ENCODE data around the gene GH2. TPM values are rescaled to one million over a fixed set of nuclear protein-coding genes. Genes with fewer than 3 reads are reported as not detected.

GH2 gene
- total RNA-seq, 4 donors from 2014 or later: not detected

DNA sequence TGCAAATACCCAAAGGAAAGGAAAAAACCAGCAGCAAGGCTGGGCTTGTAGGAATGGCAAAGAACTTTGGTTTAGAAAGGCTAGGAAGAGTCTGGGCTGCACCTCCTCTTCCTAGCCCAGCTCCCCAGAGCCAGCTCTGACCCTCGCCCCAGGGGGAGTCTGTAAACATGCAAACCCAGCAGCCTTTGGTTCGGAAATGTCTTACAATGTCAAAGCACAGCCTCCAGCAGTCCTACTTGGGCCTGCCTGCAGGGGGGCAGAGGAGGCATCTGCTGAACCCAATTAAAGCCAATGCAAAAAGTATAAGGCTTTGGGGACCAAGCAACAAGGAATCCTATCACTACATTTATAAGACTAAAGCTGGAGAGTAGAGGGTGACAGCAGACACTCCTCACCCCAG is 49.3 kb downstream of the GH2 start:
- H3K4me3 ChIP-seq: no peak overlapping the region
- no peaks in the 10 kb centered on the region for H3K27me3 ChIP-seq
- TF ChIP-seq, protein P1, sequence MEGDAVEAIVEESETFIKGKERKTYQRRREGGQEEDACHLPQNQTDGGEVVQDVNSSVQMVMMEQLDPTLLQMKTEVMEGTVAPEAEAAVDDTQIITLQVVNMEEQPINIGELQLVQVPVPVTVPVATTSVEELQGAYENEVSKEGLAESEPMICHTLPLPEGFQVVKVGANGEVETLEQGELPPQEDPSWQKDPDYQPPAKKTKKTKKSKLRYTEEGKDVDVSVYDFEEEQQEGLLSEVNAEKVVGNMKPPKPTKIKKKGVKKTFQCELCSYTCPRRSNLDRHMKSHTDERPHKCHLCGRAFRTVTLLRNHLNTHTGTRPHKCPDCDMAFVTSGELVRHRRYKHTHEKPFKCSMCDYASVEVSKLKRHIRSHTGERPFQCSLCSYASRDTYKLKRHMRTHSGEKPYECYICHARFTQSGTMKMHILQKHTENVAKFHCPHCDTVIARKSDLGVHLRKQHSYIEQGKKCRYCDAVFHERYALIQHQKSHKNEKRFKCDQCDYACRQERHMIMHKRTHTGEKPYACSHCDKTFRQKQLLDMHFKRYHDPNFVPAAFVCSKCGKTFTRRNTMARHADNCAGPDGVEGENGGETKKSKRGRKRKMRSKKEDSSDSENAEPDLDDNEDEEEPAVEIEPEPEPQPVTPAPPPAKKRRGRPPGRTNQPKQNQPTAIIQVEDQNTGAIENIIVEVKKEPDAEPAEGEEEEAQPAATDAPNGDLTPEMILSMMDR (IDR thresholded peaks at IDR 0.05): no peak
- no peak for TF ChIP-seq POLR2A (IDR thresholded peaks at IDR 0.05)
- DNase-seq: no peak
- intact Hi-C loops (cut with DNase I; ENCODE audit: low total_unique reads): no loop called here
- H3K9me3 ChIP-seq: no peaks in the 10 kb centered on the region
- peaks cover 3 to 9% of the 10 kb centered on the region in 2 donors for H3K4me1 ChIP-seq
- no peak overlapping the region for H3K27ac ChIP-seq
- no peaks in the 10 kb centered on the region for H3K36me3 ChIP-seq

DNA sequence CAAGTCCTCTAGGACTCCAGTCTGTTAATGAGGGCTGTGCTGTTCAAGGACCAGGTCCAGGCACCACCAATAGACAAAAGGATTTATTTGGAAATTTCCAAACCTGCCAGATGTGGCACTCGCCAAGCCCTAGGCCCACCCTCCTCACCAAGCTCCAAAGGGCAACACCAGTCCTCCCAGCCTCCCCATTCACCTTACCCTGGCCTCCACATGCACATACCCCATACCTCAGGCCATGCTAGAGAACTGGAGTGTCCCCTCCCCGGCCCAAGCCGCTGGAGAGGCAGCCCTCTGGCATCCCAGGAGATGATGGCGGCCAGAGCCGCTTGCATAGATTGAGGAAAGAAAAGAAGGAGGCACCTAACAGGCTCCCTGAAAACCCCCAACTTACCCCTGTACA is 49.7 kb downstream of the GH2 start:
- DNase-seq: no peak
- peaks cover 3 to 5% of the 10 kb centered on the region in 2 donors for H3K4me1 ChIP-seq

DNA sequence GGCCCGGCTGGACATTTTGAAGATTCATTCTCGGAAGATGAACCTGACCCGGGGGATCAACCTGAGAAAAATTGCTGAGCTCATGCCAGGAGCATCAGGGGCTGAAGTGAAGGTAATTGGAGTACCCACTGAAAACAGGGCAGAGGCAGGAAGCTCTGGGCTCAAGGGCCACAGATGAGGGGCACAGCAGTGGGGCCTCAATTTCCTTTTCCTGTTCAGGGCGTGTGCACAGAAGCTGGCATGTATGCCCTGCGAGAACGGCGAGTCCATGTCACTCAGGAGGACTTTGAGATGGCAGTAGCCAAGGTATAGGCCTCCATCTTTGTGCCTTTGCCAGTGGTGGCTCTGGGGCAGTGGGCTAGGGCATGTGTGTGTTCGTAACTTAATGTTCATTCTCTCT is 50.2 kb downstream of the GH2 start:
- Histone ChIP-seq H3K4me1 (peaks cover 3% of the 10 kb centered on the region in 2 donors), H3K36me3 (no peaks in the 10 kb centered on the region), H3K9me3 (no peaks in the 10 kb centered on the region), H3K27ac (no peak overlapping the region), H3K27me3 (no peaks in the 10 kb centered on the region), H3K4me3 (no peak overlapping the region)
- intact Hi-C loops (cut with DNase I; ENCODE audit: low total_unique reads): no loop called here
- TF ChIP-seq, protein P1 (IDR thresholded peaks at IDR 0.05): no peak
- TF ChIP-seq POLR2A (IDR thresholded peaks at IDR 0.05): no peak
- DNase-seq: no peak

More for the DNA sequence above, 49.7 kb downstream of the GH2 start:
- TF ChIP-seq, protein P1 (IDR thresholded peaks at IDR 0.05): no peak
- no peak for TF ChIP-seq POLR2A (IDR thresholded peaks at IDR 0.05)
- intact Hi-C loops (cut with DNase I; ENCODE audit: low total_unique reads): no loop called here
- Histone ChIP-seq H3K4me3 (no peak overlapping the region), H3K27ac (no peak overlapping the region), H3K36me3 (no peaks in the 10 kb centered on the region), H3K27me3 (no peaks in the 10 kb centered on the region), H3K9me3 (no peaks in the 10 kb centered on the region)

DNA sequence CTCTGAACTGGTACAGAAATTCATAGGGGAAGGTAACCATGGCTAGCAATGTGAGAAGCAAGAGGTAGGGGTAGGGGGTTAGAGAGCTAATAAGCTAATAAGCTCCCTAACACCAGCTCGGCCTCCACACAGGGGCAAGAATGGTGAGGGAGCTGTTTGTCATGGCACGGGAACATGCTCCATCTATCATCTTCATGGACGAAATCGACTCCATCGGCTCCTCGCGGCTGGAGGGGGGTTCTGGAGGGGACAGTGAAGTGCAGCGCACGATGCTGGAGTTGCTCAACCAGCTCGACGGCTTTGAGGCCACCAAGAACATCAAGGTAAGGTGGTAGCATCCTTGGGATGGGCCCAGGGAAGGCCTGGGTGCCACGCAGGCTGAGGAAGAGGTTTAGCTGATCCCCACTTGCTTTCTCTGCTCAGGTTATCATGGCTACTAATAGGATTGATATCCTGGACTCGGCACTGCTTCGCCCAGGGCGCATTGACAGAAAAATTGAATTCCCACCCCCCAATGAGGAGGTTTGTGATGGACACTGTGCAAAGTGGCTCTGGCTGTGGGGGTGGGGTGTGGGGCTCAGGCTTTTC is 50.7 kb downstream of the GH2 start:
- H3K36me3 ChIP-seq: no peaks in the 10 kb centered on the region
- no peak for DNase-seq
- H3K4me1 ChIP-seq: peaks cover 3 to 8% of the 10 kb centered on the region in 2 donors
- H3K4me3 ChIP-seq: no peak overlapping the region
- H3K27me3 ChIP-seq: no peaks in the 10 kb centered on the region
- intact Hi-C loops (cut with DNase I; ENCODE audit: low total_unique reads): no loop called here
- TF ChIP-seq, protein P1 (IDR thresholded peaks at IDR 0.05): no peak
- no peak for TF ChIP-seq POLR2A (IDR thresholded peaks at IDR 0.05)
- no peaks in the 10 kb centered on the region for H3K9me3 ChIP-seq
- no peak overlapping the region for H3K27ac ChIP-seq

DNA sequence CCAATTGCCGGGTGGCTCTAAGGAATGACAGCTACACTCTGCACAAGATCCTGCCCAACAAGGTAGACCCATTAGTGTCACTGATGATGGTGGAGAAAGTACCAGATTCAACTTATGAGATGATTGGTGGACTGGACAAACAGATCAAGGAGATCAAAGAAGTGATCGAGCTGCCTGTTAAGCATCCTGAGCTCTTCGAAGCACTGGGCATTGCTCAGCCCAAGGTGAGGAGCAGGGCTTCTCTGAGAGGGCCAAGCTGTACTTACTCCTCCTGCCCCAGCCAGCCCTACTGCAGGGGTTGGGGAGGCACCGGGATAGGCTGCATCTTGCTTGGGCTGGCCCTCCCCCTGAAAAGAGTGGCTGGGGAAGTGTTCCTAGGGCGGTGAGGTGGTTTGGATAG is 51.5 kb downstream of the GH2 start:
- intact Hi-C loops (cut with DNase I; ENCODE audit: low total_unique reads): no loop called here
- Histone ChIP-seq H3K4me1 (peaks cover 3 to 10% of the 10 kb centered on the region in 2 donors), H3K27me3 (no peaks in the 10 kb centered on the region), H3K9me3 (no peaks in the 10 kb centered on the region), H3K4me3 (no peak overlapping the region), H3K27ac (no peak overlapping the region), H3K36me3 (no peaks in the 10 kb centered on the region)
- no peak for DNase-seq
- TF ChIP-seq, protein P1 (IDR thresholded peaks at IDR 0.05): no peak
- TF ChIP-seq POLR2A (IDR thresholded peaks at IDR 0.05): no peak

Small RNA genes within 50 kb of the gene (small RNA-seq; reads per million reads assigned to genes)
- gene AC040958.1 (not detected), gene AC127029.1 (not detected), gene GH1 (not detected)

Other genes starting within 250 kb of the GH2 start
- gene LIMD2, start 181.8 kb downstream of the GH2 start, total RNA-seq: 10 to 100 TPM in 3 of 4 donors, 1 to 10 TPM in 1; 3.8 to 23.2 (median 11.8) TPM
- 10 to 100 TPM; 14.1 to 60.9 (median 27.9) TPM for gene STRADA, start 140.1 kb downstream of the GH2 start, total RNA-seq
- gene CCDC47, start 108.3 kb downstream of the GH2 start, total RNA-seq: 10 to 100 TPM; 15.1 to 91.5 (median 49.3) TPM
- 100 to 1,000 TPM in 3 of 4 donors, 10 to 100 TPM in 1; 89.9 to 180 (median 150) TPM for gene DDX42, start 107.8 kb downstream of the GH2 start, total RNA-seq
- gene PSMC5, start 54.5 kb downstream of the GH2 start, total RNA-seq: 100 to 1,000 TPM in 1 of 4 donors, 10 to 100 TPM in 3; 12.6 to 103 (median 40.2) TPM
- gene FTSJ3, start 54.3 kb downstream of the GH2 start, total RNA-seq: 10 to 100 TPM; 29.7 to 64.7 (median 53.3) TPM
- 100 to 1,000 TPM in 2 of 4 donors, 10 to 100 TPM in 2; 72.9 to 205 (median 101) TPM for gene SMARCD2, start 39.3 kb downstream of the GH2 start, total RNA-seq
- not detected for gene CSH2, start 8.3 kb downstream of the GH2 start, total RNA-seq
- not detected for gene CSH1, start 14.6 kb upstream of the GH2 start, total RNA-seq
- not detected for gene CSHL1, start 29.3 kb upstream of the GH2 start, total RNA-seq
- not detected for gene GH1, start 36.9 kb upstream of the GH2 start, total RNA-seq
- 10 to 100 TPM in 1 of 4 donors, 1 to 10 TPM in 2, under 1 TPM in 1; 0.29 to 13.4 (median 4.9) TPM for gene CD79B, start 50.4 kb upstream of the GH2 start, total RNA-seq
- under 1 TPM in 2 of 4 donors, not detected in 2; 0.14 to 0.24 TPM for gene SCN4A, start 91.0 kb upstream of the GH2 start, total RNA-seq
- 1 to 10 TPM in 2 of 4 donors, under 1 TPM in 1, not detected in 1; 0.29 to 2.8 (median 1.5) TPM for gene PRR29, start 116.4 kb upstream of the GH2 start, total RNA-seq
- 100 to 1,000 TPM in 1 of 4 donors, 10 to 100 TPM in 3; 20.6 to 108 (median 42.4) TPM for gene ICAM2, start 138.7 kb upstream of the GH2 start, total RNA-seq
- 10 to 100 TPM in 3 of 4 donors, 1 to 10 TPM in 1; 4.4 to 56.5 (median 15.0) TPM for gene ERN1, start 248.2 kb upstream of the GH2 start, total RNA-seq